A673 (cell line): Measurements from ENCODE around the gene ABI3BP. TPM values are rescaled to one million over a fixed set of nuclear protein-coding genes. Genes with fewer than 3 reads are reported as not detected.

Experiments used
- BruUV-seq: library from RNA; stranded (reverse); fragments of 400-500 nt; replicated peaks from 2 replicates; lab custom pipeline; 2021; lab: Mats Ljungman, UMichigan
- CTCF ChIA-PET: fragments of 300-600 bp; sonication (Branson Sonifier 250); formaldehyde crosslinking; loops from one replicate; lab custom pipeline; 2022; ENCODE audit warnings: antibody characterized with exemption; lab: Charles Lee
- POLR2A ChIA-PET: fragments of 300-600 bp; sonication (Branson Sonifier 250); formaldehyde crosslinking; loops from one replicate; lab custom pipeline; 2022; ENCODE audit warnings: antibody characterized with exemption; ENCODE audit not compliant: low non-redundant PET; lab: Charles Lee
- DNase-seq: peaks from one replicate; pipeline ENCODE4 v3.0.0-alpha.2; 2015; ENCODE audit warnings: low spot score
- H3K27ac ChIP-seq: fragments of 200-600 bp; sonication (generic); 2 replicates; pipeline ENCODE4 v1.5.1; 2016; ENCODE audit warnings: mixed run types, low read depth, mild to moderate bottlenecking, mixed read lengths, antibody characterized with exemption, low read length; ENCODE audit not compliant: poor library complexity, severe bottlenecking
- H3K27me3 ChIP-seq: fragments of 200-600 bp; sonication (generic); replicated peaks from 2 replicates; pipeline ENCODE4 v1.6.1; 2017; ENCODE audit warnings: mixed run types, low read depth, mild to moderate bottlenecking, mixed read lengths, antibody characterized with exemption, low read length; ENCODE audit not compliant: insufficient read depth, poor library complexity
- H3K36me3 ChIP-seq: fragments of 200-600 bp; sonication (generic); 2 replicates; pipeline ENCODE4 v1.6.1; 2016; ENCODE audit warnings: mixed run types, mild to moderate bottlenecking, mixed read lengths, antibody characterized with exemption, low read length; ENCODE audit not compliant: insufficient read depth, poor library complexity, severe bottlenecking
- H3K4me1 ChIP-seq: fragments of 200-600 bp; sonication (generic); 2 replicates; pipeline ENCODE4 v1.6.1; 2017; ENCODE audit warnings: mixed run types, mild to moderate bottlenecking, mixed read lengths, antibody characterized with exemption, low read length; ENCODE audit not compliant: insufficient read depth, poor library complexity, severe bottlenecking
- H3K4me3 ChIP-seq: fragments of 200-600 bp; sonication (generic); 2 replicates; pipeline ENCODE4 v1.5.1; 2016; ENCODE audit warnings: low read depth, mixed run types, mild to moderate bottlenecking, mixed read lengths, low read length; ENCODE audit not compliant: poor library complexity, severe bottlenecking
- H3K9me3 ChIP-seq: fragments of 200-600 bp; sonication (generic); 2 replicates; pipeline ENCODE4 v1.6.1; 2016; ENCODE audit warnings: mixed run types, low read depth, mild to moderate bottlenecking, mixed read lengths, antibody characterized with exemption, low read length; ENCODE audit not compliant: poor library complexity, severe bottlenecking
- CTCF ChIP-seq: fragments of 300-800, 200-600 bp; sonication (generic); conservative IDR thresholded peaks from 2 replicates; pipeline ENCODE4 v1.5.1; 2017; ENCODE audit warnings: low read depth, mild to moderate bottlenecking, antibody characterized with exemption, low read length, moderate library complexity, mixed read lengths
- EZH2 ChIP-seq: fragments of 200-600 bp; sonication (generic); IDR thresholded peaks from 2 replicates; pipeline ENCODE4 v1.6.1; 2017; ENCODE audit warnings: borderline replicate concordance, low read depth, mild to moderate bottlenecking, mixed read lengths, antibody characterized with exemption, low read length; ENCODE audit not compliant: poor library complexity, severe bottlenecking
- intact Hi-C: fragments of 100-400 bp; cut with micrococcal nuclease; formaldehyde crosslinking; loops from one replicate; pipeline ENCODE4 v1.10.0; 2022; ENCODE audit not compliant: unreplicated experiment
- total RNA-seq: library from RNA; stranded (reverse); gene quantifications from 2 replicates; pipeline ENCODE4 v1.2.3, GENCODE V29; 2021

Gene ABI3BP
- total RNA-seq, 1 experiment from 2014 or later, result 5.2 TPM

- H3K27ac ChIP-seq, result no peak overlapping the region
- BruUV-seq, result no TSS peak
- ChIA-PET CTCF (no interaction called here), POLR2A (no interaction called here)
- TF ChIP-seq EZH2 (no peak), CTCF (no peak)
- H3K4me1 ChIP-seq, result no peaks in the 10 kb centered on the region
- intact Hi-C loops, result no loop called here
- no peak for DNase-seq
- H3K9me3 ChIP-seq, result no peaks in the 10 kb centered on the region
- H3K4me3 ChIP-seq, result no peak overlapping the region
- no peaks in the 10 kb centered on the region for H3K36me3 ChIP-seq
- H3K27me3 ChIP-seq, result no peaks in the 10 kb centered on the region
These were observed 113.9 kb downstream of the ABI3BP start for GRCh38 chr3:100879195-100879810.

GRCh38 chr3:100877286-100877685 is 115.9 kb downstream of the ABI3BP start:
- Histone ChIP-seq H3K27me3 (no peaks in the 10 kb centered on the region), H3K9me3 (no peaks in the 10 kb centered on the region), H3K4me3 (no peak overlapping the region), H3K4me1 (no peaks in the 10 kb centered on the region), H3K36me3 (no peaks in the 10 kb centered on the region), H3K27ac (no peak overlapping the region)
- CTCF ChIA-PET, result no interaction called here
- POLR2A ChIA-PET, result no interaction called here
- intact Hi-C loops, result no loop called here
- no peak for TF ChIP-seq EZH2
- no peak for TF ChIP-seq CTCF
- no TSS peak for BruUV-seq
- DNase-seq, result no peak

- Histone ChIP-seq H3K27ac (no peak overlapping the region), H3K27me3 (no peaks in the 10 kb centered on the region), H3K9me3 (no peaks in the 10 kb centered on the region), H3K4me3 (no peak overlapping the region), H3K36me3 (no peaks in the 10 kb centered on the region), H3K4me1 (no peaks in the 10 kb centered on the region)
- intact Hi-C loops, result no loop called here
- CTCF ChIA-PET, result no interaction called here
- BruUV-seq, result no TSS peak
- no peak for TF ChIP-seq EZH2
- no peak for TF ChIP-seq CTCF
- POLR2A ChIA-PET, result no interaction called here
- DNase-seq, result peak; percentile 56
These were observed 118.0 kb downstream of the ABI3BP start for GRCh38 chr3:100875239-100875638.
